Renal pelvis (tissue), 4 donors: ENCODE measurements around the gene PLEKHS1. TPM values are rescaled to one million over a fixed set of nuclear protein-coding genes. Genes with fewer than 3 reads are reported as not detected.
"Not testable (repeated sequence)": the region's sequence is repeated elsewhere in the genome, so short reads cannot be mapped to it uniquely, and the experiment has no call there.

Experiments used
- DNase-seq: peaks from one replicate; pipeline ENCODE4 v3.0.0-alpha.2; 2013
- polyA plus RNA-seq, 3 donors: library from polyadenylated mRNA; unstranded; fragments of 120-200 nt; gene quantifications; one replicate each; pipeline ENCODE4 v1.2.1, GENCODE V29; 2013; ENCODE audit not compliant: insufficient read length in 3 of 3

Gene PLEKHS1
- polyA plus RNA-seq, 3 donors: 0.09 to 0.30 (median 0.29) TPM

DNA sequence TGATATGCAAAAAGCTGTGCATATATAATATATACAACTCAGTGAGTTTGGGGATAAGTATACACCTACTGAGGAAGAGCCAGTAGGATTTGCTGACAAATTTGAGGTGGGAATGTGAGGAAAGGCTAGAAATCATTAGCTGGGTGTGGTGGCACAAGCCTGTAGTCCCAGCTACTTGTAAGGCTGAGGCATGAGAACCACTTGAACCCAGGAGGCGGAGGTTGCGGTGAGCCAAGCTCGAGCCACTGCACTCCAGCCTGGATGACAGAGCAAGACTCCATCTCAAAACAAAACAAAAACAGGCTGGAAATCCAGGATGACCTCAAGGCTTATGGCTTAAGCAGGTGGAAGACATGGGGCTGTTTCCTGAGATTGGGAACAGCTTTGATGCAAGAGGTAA is 10.6 kb upstream of the PLEKHS1 start:
- DNase-seq: no peak

- no peak for DNase-seq
These were observed 9.0 kb upstream of the PLEKHS1 start for GRCh38 chr10:113742466-113742865.

DNA sequence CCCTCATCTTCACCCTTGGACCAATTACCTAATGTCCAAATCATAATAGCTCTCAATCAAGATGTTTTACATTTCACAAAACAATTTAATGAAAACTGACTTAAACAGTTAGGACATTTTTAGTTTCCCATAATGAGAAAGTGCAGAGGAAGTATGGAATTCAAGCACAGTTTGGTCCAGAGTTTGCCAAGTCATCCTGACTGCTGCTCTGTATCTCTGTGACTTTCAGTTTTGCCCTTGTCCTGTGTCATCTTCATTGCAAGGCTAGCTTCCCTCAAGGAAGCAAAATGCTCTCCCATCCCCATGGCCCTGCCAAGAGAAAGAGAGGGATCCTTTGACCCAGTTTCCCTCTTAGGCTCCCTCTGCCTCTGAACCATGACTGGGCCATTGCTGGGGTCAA is 7.9 kb upstream of the PLEKHS1 start:
- DNase-seq: no peak

GRCh38 chr10:113745374-113745773 is 6.1 kb upstream of the PLEKHS1 start:
- DNase-seq: no peak

GRCh38 chr10:113746217-113746957 is 5.1 kb upstream of the PLEKHS1 start:
- no peak for DNase-seq

GRCh38 chr10:113752553-113752952 is 1.1 kb downstream of the PLEKHS1 start:
- no peak for DNase-seq

- no peak for DNase-seq
These were observed 1.7 kb downstream of the PLEKHS1 start for GRCh38 chr10:113753020-113753692.

- DNase-seq: no peak
These were observed 2.6 kb downstream of the PLEKHS1 start for GRCh38 chr10:113754125-113754524.

GRCh38 chr10:113754768-113755167 is 3.3 kb downstream of the PLEKHS1 start:
- no peak for DNase-seq

- no peak for DNase-seq
These were observed 5.6 kb downstream of the PLEKHS1 start for GRCh38 chr10:113756940-113757543.

GRCh38 chr10:113762083-113762482 is 10.6 kb downstream of the PLEKHS1 start:
- no peak for DNase-seq

DNA sequence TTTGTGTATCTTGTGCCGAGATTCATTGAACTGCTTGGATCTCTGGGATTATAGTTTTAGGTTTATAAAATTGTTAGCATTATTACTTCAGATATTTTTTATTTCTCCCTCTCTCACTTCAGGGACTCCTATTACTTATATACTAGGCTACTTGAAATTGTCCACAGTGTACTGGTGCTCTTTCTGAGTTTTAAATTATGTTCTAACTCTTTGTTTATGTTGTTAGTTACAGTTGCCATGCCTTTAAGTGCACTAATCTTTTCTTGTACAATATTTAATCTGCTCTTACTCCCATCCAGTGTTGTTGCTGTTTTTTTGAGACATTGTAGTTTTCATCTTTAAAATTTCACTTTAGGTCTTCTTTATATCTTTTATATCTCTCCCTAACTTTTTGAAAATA is 13.1 kb downstream of the PLEKHS1 start:
- DNase-seq: no peak

- no peak for DNase-seq
These were observed 14.4 kb downstream of the PLEKHS1 start for GRCh38 chr10:113765910-113766309.

GRCh38 chr10:113767222-113767621 is 15.7 kb downstream of the PLEKHS1 start:
- no peak for DNase-seq

- DNase-seq: no peak
These were observed 18.9 kb downstream of the PLEKHS1 start for GRCh38 chr10:113770346-113770745.

DNA sequence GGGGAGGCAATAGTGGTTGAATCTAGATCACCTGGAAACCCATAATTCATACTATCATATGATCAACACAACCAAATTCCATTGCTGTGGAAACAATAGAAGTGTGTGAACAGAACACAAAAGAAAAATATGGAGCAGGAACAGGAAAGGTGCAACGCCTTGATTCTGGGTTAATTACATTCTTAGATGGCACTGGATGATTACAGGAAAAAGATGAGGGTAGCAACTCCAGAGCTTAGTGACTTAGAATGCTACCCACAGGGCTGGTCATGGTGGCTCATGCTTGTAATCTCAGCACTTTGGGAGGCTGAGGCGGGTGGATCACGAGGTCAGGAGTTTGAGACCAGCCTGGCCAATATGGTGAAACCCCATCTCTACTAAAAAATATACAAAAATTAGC is 19.6 kb downstream of the PLEKHS1 start:
- DNase-seq: not testable (repeated sequence)

DNA sequence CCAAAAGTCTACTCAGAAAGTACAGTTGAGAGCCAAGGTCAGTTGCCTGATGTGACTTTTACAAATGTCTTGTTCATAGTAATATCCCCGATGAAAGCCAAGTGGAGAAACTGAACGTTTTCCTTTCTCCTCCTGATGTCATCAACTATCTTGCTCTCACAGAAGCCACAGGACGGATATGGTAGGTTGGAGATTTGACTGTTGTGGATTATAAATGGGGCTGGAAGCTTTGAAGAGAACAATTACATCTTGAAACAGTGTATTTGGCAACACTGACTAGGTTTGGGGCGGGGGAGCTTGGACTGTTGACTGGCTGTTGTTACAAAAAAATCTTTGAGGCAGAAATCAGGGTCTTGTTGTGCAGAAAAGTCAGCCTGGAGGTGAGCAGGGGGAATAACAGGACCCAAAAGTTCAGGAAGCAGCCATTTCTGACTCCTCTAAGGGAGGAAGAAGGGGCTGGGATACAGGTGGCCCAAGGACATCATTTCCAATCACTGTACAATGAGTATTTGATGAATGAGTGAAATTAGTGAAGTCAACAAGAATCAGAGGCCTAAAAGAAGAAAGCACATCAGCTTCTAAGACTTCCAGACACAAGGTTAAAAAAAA is 24.3 kb downstream of the PLEKHS1 start:
- DNase-seq: no peak

GRCh38 chr10:113776553-113776952 is 25.1 kb downstream of the PLEKHS1 start:
- no peak for DNase-seq

DNA sequence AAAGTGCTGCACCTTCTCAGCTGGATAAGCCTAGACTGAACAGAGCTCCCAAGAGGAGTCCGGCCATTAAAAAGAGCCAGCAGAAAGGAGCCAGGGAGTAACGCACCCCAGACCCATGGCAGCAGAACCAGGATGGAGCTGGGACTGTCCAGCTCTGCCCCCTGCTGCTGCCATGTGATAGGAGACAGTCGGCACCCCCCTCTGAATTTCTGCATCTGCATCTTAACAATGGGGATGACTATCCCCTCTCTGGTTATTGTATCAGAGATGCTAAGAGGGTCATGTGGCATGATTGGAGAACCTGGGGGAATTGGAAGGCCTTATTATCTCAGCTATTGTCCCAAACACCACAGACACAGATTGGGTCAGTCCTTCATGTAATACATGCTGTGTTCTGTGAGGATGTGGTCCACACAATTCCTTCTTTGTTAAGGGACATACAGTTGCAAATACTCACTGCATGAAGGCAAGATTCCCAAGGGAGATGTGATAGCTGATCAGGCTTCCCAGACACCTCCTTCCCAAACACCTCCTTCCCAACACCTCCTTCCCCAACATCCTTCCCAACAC is 29.3 kb downstream of the PLEKHS1 start:
- DNase-seq: no peak

GRCh38 chr10:113782367-113782766 is 30.9 kb downstream of the PLEKHS1 start:
- no peak for DNase-seq

DNA sequence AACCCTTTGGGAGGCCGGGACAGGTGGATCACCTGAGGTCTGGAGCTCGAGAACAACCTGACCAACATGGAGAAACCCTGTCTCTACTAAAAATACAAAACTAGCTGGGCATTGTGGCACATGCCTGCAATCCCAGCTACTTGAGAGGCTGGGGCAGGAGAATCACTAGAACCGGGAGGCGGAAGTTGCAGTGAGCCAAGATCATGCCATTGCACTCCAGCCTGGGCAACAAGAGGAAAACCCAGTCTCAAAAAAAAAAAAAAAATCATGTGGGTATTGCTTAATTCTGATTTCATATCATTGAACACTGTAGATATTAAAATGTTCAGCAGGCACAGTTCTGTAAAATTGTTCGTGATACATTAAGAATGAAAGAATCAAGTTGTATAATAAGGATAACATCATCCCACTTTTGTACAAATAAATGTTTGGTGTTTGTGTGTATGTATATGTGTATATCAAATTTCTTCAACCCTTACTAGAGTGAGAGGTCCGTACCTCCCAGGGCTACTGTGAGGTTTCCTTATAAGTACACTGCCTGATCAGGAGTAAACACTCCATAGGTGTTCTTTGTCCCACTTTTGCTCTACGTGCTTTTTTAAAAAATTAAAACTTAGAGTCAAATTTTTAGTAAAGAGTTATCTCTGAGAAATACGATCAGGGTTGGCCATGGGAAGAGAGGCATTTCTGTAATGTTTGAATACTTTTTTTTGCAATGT is 31.7 kb downstream of the PLEKHS1 start:
- no peak for DNase-seq

DNA sequence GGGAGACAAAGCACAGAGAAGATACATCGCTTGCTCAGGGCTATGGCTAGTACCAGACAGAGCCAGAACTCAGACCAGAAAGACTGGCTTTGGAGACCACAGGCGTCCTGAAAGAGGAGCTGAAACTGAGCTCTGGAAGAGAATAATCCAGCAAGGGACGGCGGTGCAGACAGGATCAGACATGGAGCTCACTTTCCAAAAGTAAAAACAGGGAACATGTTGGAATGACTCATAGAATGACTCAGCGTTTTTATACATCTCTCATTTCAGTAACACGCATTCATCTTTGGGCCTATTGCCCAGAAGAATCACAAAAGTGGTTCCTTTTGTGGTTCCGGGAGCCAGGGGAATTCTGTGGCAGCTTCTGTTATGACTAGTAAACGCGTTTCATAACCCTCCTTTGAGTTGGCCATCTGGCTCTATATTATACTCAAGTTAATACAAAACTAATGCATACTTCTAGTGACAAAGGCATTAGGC is 37.2 kb downstream of the PLEKHS1 start:
- no peak for DNase-seq
